ENCODE data around the gene TRIM72. TPM values are rescaled to one million over a fixed set of nuclear protein-coding genes. Genes with fewer than 3 reads are reported as not detected.
A peak's percentile ranks its signal among the peaks of the same experiment; 100 is the strongest.

Gene TRIM72
- total and polyA plus RNA-seq, 9 of the 15 experiments (the other 6 are each of a cell fraction or from before 2014, with no cell fraction given), result under 0.01 TPM; not detected in 8

DNA sequence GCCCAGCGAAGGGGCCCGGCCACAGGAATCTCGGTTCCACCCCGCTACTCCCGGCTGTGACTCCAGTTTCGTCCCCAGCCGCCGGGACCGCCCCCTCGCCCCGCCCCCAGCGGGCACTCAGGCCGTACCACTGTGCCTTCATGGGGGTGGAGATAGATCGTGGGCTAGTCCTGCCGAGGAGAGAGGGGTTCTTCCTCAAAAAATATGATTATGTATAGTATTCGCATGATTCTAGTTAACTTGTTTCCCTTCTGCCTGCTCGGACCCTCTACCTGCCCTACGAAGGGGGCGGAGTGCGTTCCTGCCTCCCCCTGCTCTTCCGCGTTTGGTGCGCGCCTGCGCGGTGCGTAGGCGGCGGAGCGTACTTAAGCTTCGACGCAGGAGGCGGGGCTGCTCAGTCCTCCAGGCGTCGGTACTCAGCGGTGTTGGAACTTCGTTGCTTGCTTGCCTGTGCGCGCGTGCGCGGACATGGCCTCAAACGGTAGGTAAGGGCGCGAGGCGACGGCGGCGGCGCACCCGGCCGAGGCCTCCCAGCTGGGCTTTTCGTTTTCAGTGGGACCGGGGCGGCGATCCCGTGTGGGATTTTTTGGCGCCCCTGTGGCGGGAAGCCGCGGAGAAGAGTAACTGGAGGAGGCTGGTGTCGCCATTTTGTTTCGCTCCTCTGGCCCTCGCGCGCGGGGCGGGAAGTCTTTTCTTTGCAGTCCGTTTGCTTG is 34.0 kb upstream of the TRIM72 start, which contains the start of gene FUS (continued):
- TF ChIP-seq CREB3L1 (IDR thresholded peaks at IDR 0.05; ENCODE audit: borderline replicate concordance, low read depth), result no peak
- TF ChIP-seq ZNF253 (CRISPR knock-in tag; conservative IDR thresholded peaks at IDR 0.05), result no peak
- TF ChIP-seq BHLHE40 (IDR thresholded peaks at IDR 0.05; ENCODE audit: low read length), result peak; percentile 96
- TF ChIP-seq POLR2H (tag; IDR thresholded peaks at IDR 0.05; ENCODE audit: low read depth), result peak; percentile 99
- TF ChIP-seq ZNF280A (IDR thresholded peaks at IDR 0.05; ENCODE audit: low read depth, partially characterized antibody), result no peak
- TF ChIP-seq IRF2 (CRISPR knock-in tag; IDR thresholded peaks at IDR 0.05), result no peak
- TF ChIP-seq, protein P1, sequence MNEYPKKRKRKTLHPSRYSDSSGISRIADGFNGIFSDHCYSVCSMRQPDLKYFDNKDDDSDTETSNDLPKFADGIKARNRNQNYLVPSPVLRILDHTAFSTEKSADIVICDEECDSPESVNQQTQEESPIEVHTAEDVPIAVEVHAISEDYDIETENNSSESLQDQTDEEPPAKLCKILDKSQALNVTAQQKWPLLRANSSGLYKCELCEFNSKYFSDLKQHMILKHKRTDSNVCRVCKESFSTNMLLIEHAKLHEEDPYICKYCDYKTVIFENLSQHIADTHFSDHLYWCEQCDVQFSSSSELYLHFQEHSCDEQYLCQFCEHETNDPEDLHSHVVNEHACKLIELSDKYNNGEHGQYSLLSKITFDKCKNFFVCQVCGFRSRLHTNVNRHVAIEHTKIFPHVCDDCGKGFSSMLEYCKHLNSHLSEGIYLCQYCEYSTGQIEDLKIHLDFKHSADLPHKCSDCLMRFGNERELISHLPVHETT (CRISPR knock-in tag; conservative IDR thresholded peaks at IDR 0.05 in 1 of 2, IDR thresholded peaks at IDR 0.05 in 1 of 2), result peak in 1 of 2 experiments; percentile 64; a peak in 1 of 4 replicates
- no peak for TF ChIP-seq CHAMP1 (IDR thresholded peaks at IDR 0.05)
- no peak for TF ChIP-seq SLC30A9 (CRISPR knock-in tag; IDR thresholded peaks at IDR 0.05)
- TF ChIP-seq E2F8 (IDR thresholded peaks at IDR 0.05; ENCODE audit: low read depth, partially characterized antibody), result no peak
- TF ChIP-seq ZNF134 (CRISPR knock-in tag; conservative IDR thresholded peaks at IDR 0.05), result peak; percentile 44; the same call in 1 of the 2 replicates
- no peak for TF ChIP-seq ZNF445 (CRISPR knock-in tag; IDR thresholded peaks at IDR 0.05; ENCODE audit: low read depth)
- peak; percentile 49; the same call in 1 of the 2 replicates for TF ChIP-seq CHD2 (IDR thresholded peaks at IDR 0.05; ENCODE audit: low read depth, low read length)
- TF ChIP-seq, protein P2, sequence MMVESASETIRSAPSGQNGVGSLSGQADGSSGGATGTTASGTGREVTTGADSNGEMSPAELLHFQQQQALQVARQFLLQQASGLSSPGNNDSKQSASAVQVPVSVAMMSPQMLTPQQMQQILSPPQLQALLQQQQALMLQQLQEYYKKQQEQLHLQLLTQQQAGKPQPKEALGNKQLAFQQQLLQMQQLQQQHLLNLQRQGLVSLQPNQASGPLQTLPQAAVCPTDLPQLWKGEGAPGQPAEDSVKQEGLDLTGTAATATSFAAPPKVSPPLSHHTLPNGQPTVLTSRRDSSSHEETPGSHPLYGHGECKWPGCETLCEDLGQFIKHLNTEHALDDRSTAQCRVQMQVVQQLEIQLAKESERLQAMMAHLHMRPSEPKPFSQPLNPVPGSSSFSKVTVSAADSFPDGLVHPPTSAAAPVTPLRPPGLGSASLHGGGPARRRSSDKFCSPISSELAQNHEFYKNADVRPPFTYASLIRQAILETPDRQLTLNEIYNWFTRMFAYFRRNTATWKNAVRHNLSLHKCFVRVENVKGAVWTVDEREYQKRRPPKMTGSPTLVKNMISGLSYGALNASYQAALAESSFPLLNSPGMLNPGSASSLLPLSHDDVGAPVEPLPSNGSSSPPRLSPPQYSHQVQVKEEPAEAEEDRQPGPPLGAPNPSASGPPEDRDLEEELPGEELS (CRISPR knock-in tag; IDR thresholded peaks at IDR 0.05; ENCODE audit: borderline replicate concordance), result peak; percentile 93; the same call in 1 of the 2 replicates

All from K562 (cell line).